ENCODE data around the gene MAP4K2.
"Not testable (repeated sequence)": the region's sequence is repeated elsewhere in the genome, so short reads cannot be mapped to it uniquely, and the experiment has no call there.

The MAP4K2 gene

DNA sequence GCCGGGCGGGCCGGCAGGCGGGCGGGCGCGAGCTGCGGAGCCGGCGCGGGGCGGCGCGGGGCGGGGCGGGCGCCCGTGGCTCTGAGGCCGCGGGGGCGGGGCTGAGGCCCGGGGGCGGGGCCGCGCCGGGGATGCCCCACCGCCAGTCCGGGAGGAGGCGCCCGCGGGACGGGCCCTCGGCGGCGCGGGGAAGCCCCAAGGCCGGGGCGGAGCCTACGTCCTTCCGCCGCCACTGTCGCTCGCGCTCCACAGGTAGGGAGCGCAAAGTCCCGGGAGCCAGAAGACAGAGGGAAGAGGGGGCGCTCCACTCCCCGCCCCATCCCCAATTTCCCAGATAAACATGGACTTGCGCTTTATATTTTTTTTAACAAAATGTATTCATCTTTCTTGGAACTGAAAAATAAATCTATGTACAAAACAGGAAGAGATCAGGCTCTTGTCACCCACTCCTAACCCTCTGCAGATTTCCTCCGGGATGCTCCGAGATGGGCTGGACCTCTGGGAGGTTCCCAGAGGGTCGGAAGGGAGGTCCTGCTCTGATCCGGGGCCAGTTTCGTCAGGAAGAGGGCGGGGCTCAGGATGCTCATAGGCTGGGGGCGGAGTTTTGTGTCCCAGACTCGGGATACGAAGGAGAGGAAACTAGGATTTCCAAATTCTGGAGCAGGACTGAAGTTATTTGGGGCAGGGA, at the start of gene MAP4K2:
MAP4K2 (minus strand) TSS at position 57 of the 688 bp plus-strand sequence. CDS start 65 bp downstream, outside the sequence.
- peak; percentile 98 for DNase-seq (ENCODE audit: low spot score)

DNA sequence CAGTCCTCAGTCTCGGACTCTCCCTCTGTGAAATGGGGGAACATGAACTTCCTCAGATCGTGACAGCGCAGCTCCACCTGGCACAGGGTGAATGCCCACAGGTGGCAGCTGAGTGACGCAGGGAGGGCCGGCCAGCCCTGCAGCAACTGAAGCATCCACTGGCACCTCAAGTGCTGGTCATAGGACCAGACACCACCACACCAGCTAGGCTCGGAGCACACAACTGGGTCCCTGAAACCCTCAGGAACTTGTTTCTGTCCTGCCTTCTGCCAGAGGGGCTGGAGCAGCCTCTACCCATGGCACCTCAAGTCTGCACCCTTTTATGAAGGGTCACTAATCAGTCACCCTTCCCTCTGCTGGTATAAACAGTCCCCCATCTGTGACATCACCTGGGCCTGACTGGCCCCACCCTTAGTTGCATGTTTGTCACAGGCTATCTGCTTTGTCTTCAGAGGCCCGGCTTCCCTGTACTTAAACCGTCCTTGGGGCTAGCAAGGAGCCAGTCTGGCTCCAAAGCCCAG, 48.9 kb upstream of the MAP4K2 start:
- no peak for DNase-seq (ENCODE audit: low spot score)

DNA sequence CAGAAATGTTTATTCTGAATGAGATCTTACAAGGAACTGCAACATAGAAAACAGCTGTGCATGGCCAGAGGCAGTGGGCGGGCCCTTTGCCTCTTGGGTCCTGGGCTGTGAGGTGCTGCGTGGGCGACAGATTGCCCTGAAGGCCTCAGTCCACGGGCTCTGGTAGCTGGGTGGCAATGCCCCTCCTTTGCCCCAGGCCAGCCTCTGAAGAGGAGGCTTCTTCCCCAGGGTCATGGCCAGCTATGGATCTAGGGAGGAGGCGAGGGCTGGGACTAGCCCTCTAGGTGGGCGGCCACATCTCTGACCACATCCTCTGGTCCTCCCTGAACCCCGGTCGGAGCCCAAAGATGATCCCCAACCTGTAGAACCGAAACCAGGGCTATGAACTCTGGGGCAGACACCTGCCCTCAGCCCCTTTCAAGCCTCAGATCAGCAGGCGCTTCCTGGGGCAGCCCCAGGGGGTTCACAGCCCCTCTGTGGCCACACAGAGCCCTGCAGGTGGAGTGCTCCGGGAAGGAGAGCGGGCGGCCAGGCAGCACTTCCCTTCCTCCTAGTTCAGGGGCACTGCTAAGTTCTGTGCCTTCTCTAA, 48.1 kb upstream of the MAP4K2 start:
- DNase-seq (ENCODE audit: low spot score), result no peak

DNA sequence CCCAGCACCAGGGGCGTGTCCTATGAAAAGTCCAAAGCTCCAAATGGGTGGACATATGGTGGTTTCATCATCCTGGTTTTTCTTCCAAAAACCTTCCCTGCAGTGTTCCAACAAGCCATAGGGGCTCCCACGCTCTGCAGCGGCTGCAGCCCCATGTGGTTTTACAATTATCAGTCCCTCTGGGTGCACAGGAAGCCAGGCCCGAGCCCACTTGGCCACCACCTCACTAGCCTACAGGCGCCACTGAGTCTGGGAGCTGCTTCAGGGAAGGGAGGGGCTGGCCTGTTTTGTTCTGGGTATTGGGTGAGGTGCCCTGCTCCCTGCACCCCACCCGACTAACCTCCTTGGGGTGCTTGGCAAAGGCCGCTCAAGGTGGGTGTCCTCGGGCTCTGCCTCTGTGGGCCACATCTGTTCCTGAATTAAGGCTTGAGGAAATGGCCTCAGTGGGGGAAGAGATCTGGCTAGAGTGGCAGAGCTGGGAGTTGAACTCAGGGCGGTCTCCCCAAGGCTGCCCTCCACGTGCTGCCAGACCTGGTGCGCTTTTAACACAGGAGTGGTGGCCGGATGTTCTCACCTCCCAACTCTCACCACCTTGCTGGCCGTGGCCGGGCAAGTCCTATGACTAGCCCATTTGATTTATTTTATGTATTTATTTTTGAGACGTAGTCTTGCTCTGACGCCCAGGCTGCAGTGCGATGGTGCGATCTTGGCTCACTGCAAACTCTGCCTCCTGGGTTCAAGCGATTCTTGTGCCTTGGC, 46.8 kb upstream of the MAP4K2 start:
- no peak for DNase-seq (ENCODE audit: low spot score)

DNA sequence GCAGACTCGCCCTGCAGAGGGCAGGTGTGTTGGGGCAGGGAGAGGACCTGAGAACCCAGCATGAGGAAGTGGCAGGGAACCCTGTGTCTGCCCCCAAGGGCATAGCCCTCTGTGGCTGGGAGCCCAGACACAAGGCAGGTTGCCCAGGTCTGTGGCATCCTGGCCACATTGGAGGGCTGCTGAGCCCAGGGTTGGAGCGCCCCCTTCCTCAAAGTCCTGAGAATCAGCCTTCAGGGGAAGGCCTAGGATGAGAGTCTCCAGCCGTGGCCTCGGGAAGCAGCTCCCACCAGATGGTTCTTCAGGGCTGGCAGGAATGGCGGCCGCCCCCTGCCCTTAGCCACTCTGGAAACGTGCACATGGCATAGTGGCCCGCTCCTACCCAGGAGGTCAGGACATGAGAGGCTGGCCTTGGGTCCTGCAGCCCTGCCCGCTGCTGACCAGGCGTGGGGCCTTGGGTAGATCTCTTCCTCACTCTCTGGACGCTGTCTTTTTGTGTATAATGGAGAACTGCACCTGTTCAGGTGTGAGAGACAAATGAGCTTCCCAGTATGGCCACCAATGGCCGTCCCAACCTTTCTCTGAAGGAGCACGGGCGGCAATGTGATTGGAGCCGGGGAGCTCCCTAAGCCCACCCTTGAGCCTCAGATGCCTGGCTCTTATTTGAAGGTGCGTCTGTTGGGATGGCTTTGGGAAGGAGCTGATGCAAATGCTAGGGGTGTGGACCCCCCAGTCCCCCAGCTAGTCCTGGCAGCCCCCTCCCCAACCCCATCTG, 46.0 kb upstream of the MAP4K2 start:
- DNase-seq (ENCODE audit: low spot score), result no peak

DNA sequence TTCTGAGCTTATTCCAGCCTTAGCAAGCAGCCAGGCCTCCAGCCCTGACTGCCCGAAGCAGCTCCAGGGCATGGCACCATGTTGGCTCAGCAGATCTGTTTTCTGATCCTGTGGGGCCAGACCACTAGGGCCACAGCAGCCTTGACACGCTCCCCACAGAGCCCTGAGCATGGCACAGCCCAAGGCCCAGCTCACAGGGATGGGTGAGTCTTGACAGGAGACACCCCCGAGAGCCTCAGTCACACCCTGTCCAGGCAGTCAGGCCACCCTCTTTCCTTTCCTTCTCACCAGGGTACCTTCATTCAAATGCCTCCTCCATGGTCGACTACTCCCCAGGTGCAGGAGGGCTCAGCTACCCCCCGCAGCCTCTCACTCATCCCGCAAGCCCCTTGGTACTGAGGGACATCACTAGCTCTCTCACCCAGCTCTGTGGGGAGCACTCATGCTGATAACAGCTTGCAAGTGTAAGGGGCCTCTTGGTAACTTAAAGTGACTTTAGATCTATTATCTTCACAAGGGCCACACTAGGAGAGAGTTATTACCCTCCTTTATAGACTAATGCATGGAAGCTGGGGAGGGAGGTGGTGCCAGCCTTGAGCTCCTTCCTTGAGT, 45.3 kb upstream of the MAP4K2 start:
- no peak for DNase-seq (ENCODE audit: low spot score)

DNA sequence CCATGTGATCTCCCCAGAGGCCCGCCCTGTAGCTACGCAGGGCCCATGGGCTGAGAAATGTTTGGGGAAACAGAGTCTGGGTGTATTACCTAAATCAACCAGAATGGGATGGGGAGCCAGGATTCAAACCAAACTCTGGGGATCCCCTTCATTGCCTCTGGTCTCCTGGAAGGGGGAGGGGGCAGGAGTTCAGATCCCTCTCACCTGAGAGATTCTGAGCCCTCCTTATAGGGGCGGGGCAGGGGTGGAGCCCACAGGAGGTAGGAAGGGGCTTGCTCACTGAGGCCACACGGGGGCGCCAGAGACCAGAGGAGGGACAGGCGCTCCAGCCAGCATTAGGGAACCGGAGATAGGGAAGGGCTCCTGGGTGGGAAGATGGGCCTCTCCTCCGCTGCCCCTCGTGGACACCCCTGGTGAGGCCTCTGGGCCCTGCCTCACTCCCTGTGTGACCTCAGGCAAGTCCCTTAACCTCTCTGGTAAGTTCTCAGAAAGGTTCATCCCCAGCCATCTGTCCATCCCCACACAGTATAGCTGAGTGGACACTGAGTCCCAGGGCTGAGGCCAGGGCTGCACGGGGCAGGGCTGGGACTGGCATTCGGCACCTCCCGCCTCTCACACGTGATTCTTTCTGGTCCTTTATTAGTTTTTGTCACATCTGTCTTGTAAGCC, 44.1 kb upstream of the MAP4K2 start:
- peak; percentile 92 for DNase-seq (ENCODE audit: low spot score)

DNA sequence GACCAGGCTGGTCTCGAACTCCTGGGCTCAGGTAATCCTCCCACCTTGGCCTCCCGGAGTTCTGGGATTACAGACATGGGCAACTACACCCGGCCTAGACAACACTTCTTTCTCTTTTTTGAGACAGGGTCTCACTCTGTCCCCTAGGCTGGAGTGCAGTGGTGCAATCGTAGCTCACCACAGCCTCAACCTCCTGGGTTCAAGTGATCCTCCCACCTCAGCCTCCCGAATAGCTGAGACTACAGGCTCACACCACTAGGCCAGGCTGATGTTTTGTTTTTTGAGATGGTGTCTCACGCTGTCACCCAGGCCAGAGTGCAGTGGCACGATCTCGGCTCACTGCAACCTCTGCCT, 42.7 kb upstream of the MAP4K2 start:
- DNase-seq (ENCODE audit: low spot score), result not testable (repeated sequence)

DNA sequence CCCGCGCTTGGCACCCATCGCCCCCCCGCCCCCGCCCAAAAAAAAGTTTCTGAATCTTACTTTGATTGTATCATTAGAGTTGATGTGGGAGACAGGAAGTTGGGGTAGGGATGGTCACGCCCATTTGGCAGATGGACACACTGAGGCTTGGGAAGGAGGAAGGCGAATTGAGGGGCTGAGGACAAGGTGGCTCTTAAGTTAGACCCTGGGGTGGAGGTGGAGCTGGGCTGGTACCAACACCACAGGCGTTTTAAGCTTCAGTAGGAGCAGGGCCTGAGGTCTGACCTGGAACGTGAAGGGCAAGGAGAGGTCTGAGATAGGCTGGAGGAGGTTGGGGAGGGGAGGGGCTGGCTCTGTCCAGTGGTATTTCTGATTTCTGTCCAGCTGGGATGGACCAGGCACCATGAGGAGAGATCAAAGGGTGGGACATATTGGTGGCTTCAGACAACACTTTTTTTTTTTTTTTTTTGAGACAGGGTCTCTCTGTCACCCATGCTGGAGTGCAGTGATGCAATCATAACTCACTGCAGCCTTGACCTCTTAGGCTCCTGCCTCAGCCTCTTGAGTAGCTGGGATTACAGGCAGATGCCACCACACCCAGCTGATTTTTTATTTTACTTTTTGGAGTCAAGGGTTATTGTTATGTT, 42.2 kb upstream of the MAP4K2 start:
- no peak for DNase-seq (ENCODE audit: low spot score)

DNA sequence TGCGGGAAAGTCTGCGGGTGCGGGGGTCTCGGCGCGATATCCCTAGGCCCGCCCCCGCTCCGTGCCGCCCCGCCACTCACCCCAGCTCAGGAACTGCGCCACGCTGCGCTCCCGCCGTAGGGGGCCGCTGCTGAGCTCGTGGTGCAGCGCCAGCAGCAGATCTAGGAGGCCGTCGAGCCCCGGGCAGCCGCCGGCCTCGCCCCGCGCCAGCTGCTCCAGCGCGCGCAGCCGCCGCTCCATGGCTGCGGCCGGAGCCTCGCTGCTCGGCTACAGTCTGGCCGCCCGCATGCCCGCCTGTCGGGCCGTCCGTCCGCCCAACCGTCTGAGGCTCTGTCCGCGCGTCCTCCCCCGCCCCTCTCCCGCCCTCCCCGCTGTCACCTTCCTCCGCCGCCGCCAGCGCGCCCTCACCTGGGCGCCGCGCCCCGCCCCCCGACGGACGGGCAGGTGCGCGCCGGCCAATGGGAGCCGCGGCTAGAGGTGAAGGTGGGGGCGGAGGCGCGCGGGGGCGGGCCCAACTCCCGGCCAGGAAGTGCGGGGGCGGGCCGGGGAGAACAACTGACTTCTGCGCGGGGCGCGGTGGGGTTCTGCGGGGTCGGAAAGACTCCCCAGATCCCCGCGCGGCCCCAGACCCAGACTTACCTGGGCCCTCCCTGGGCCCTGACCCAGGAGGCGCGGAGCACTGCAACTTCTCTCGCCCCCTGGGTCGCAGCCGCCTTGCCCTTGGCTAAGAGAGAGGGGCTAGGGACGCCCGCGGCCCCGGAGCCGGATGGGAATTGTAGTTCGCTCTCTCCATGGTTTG, 41.5 kb upstream of the MAP4K2 start, which contains the start of gene CDC42BPG:
CDC42BPG (minus strand) TSS at position 324 of the 799 bp plus-strand sequence; CDS start at position 240, 84 bp downstream.
- peak; percentile 95 for DNase-seq (ENCODE audit: low spot score)

DNA sequence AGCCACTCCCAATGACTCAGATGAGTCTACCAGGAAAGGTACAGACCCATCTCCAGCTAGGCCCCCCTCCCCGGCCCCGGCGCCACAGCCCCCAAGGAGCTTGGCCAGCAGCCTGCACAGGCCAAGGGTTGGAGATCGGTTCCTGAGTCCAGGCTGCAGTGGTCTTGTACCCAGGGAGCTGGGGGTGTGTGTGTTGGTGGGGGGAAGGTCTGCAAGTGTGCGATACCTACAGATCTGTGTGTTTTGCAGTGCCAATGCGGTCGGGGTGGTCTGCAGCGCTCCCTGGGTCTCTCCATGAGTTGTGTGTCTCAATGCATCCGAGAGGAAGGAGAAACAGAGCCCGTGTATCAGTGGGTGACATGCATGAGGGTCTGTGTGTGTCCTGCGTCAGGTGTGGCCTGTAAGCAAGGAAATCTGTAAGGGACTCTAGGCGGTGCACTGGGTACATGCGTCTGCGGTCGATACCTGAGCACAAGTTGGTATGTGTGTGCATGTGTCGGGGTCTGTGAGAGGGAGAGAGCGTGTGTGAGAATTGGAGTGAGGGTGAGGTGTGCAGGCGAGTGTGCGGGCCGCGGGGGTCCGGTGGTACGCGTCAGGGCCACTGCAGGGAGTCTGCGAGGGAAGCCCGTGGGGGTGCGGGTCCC, 40.8 kb upstream of the MAP4K2 start:
- DNase-seq (ENCODE audit: low spot score), result no peak

DNA sequence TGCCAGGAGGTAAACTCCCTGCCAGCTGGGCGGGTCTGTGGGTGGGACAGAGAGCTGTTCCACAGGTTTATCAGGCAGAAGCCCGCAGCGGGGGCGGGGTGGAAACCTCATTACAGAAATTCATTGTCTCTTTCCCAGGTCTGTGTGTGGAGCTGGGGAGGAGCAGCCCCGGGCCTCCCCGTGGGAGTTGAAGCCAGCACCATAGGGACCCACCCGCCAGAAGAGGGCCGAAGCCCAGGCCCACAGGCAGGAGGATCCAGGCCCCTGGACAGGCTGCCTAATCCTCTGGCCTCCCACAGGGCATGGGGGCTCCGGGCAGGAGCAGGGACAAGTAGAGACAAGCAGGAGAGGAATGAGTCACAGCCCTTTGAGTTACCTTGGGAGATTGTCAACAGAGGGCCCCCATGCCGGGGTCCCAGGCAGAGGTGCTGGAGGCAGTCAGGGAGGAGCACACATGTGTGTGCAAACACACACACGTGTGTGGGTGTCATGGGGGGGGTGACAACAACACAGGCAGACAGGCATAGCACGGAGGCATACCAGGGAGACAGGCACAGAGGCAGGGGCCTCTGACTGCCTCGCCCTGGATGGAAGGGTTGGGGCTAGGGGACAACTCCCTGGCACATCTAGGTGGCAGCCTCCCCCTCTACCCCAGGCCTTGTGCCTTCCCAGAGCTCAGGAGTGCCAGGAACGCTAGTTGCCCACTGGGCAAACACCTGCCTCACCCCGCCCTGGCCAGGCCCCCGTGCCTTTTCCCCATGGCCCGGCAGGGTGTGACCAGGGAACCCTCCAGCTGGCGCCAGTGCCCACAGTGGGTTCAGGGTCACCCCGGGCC, 40.1 kb upstream of the MAP4K2 start:
- no peak for DNase-seq (ENCODE audit: low spot score)

DNA sequence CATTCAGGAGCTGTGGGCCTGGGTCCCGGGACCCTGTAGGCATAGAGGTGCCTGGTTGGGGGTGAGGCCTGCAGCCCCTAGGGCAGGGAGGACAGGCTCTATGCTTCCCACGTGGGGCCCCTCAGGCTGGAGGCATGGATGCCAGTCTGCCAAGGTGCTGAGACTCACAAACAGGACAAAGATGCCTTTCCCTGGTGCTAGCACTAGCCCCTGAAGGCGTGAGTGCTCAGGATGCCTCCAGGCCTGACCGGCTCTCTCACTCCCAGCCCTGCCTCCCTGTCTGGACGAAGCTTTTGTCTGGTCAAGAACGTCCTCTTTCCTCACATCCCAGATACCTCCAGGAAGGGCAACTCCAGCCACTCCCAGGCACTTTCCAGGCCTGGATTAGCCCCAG, 39.3 kb upstream of the MAP4K2 start:
- DNase-seq (ENCODE audit: low spot score), result no peak

DNA sequence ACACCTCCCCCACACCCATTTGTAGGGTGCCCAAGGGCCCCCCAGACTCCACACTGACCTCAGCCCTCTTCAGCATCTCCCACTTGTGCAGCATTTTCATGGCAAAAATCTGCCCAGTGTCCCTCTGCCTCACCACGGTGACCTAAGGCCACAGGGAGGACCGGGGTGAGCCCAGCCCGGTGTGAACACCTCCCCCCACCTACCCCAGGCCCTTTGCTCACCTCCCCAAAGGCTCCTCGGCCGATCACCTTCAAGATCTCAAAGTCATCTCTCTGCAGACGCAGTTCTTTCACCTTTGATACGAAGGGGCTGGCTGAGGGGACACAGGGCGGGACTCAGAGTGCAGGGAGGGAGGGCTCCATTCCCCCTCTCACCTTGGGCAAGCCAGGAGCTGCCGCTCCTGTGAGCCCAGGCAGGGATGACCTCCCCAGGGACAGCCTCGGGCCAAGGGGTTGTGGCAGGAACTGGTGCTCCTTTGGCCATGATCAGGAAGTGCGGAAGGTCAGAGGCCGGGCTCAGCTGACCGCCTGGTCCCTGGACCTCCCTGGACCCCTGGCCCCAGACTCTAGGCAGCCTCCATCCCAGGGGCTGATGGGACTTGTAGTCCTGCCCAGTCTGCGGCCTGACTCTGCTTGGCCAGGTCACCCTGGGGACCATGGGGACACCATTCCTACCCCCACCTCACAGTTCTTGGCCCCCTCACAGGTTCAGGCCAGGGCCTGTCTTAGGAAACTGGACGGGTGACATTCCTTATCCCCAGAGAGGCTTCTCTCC, 38.8 kb upstream of the MAP4K2 start:
- DNase-seq (ENCODE audit: low spot score), result no peak

DNA sequence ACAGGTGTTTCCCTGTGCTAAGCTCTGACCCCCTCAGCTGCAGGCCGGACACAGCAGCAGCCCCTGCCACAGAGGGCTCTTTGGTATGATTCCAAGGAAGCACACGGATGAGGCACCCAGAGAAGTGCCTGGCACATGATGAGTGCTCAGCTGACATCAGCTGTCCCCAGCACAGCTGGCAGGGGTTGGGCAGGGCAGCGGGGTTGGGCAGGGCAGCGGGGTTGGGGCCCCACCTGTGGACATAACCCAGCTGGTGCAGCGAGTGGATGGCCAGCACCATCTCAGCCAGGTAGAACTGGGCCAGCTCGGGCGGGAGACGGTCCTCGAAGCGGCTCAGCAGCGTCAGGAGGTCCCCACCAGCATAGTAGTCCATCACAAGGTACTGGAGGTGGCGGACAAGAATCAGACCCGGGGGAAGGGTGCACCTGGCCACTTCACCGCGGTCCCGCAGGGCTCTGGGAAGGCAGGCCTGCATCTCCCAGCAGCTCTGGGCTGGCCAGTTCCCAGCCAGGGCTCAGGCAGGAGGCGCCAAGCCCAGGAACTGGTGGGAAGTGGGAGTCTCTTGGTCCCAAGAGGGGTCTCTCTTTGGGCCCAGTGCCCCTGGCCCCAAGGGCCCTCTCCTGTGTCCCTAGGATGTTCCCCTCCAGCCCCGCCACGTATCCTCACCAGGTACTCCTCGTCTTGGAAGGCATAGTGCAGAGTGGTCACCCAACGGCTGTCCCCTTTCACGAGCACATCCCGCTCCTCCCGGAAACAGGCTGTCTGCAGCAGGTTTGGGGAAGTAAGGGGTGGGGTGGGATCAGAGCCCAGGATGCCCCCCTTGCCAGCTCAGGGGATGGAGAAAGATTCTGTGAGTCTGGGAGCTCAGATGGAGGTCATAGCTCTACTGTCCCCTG, 37.1 kb upstream of the MAP4K2 start:
- no peak for DNase-seq (ENCODE audit: low spot score)

DNA sequence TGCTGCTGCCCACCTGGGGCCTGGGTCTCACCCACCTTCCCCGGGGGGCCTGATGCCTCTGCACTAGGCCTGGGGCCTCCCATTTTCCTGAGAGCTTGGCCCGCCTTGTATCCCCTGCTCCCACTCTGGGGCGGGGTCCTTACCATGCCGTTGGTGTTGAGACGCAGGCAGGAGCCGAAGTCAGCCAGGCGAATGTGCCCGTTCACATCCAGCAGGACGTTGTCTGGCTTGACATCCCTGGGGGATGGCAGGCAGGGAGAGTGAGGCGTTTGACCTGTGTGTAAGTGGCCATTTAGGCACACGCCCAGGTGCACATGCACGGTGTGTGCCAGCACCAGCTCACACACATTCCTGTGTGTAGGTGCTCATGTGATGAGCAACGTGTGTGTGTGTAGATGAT, 36.3 kb upstream of the MAP4K2 start:
- no peak for DNase-seq (ENCODE audit: low spot score)
